Measurements from ENCODE around the gene RPS21. TPM values are rescaled to one million over a fixed set of nuclear protein-coding genes. Genes with fewer than 3 reads are reported as not detected.

The RPS21 gene
- total and polyA plus RNA-seq, 2 of the 4 experiments (the other 2 are of a cell fraction): 2,710 to 4,298 TPM

GRCh38 chr20:62420846-62421715, 34.2 kb downstream of the RPS21 start:
- POLR2A ChIA-PET (ENCODE audit: unreplicated experiment): no interaction called here
- dilution Hi-C loops (cut with HindIII; ENCODE audit: low sequenced_read_pairs, unreplicated experiment) (no loop called here), intact Hi-C loops (cut with micrococcal nuclease) (no loop called here), in situ Hi-C loops (cut with MboI; ENCODE audit: low sequenced_read_pairs) (no loop called here)
- Histone ChIP-seq H3K4me1 (ENCODE audit: control insufficient read depth, insufficient read depth, low read length) (no peaks in the 10 kb centered on the region), H3K4me2 (ENCODE audit: low read depth, low read length) (no peak overlapping the region), H2BK120ac (ENCODE audit: low read depth, low read length) (no peak overlapping the region), H2AFZ (replicated peaks; ENCODE audit: low read length, poor library complexity) (no peak overlapping the region), H3K4ac (ENCODE audit: low read depth, low read length) (no peak overlapping the region), H3K9me1 (ENCODE audit: insufficient read depth, low read length) (peaks cover 6% of the 10 kb centered on the region; the same call in 1 of the 2 replicates), H2AK9ac (replicated peaks; ENCODE audit: low read depth, low read length, poor library complexity) (no peak overlapping the region), H4K5ac (ENCODE audit: low read depth, low read length) (no peak overlapping the region), H3K23ac (ENCODE audit: low read depth, low read length) (no peak overlapping the region), H3K27ac (ENCODE audit: insufficient read depth, low read length) (no peak overlapping the region), H3K9ac (ENCODE audit: low read depth, low read length) (no peak overlapping the region), H4K8ac (ENCODE audit: low read depth in 2 of 2, low read length in 2 of 2) (no peak overlapping the region), H3K9me3 (ENCODE audit: control insufficient read depth, insufficient read depth, low read length) (no peaks in the 10 kb centered on the region), H3K4me3 (ENCODE audit: insufficient read depth, low read depth, low read length) (no peak overlapping the region), H4K91ac (ENCODE audit: insufficient read depth, low read depth, low read length) (no peak overlapping the region), H2AK5ac (ENCODE audit: low read depth, low read length) (no peak overlapping the region), H2BK20ac (ENCODE audit: low read depth, low read length) (no peak overlapping the region), H4K20me1 (ENCODE audit: insufficient read depth, low read length) (no peaks in the 10 kb centered on the region; the same call in 1 of the 2 replicates), H2BK5ac (ENCODE audit: low read depth, low read length, poor library complexity, severe bottlenecking) (no peak overlapping the region), H3K56ac (ENCODE audit: extremely low read depth, insufficient read depth, low read length) (no peak overlapping the region), H3K18ac (ENCODE audit: low read depth, low read length) (no peak overlapping the region), H2BK15ac (ENCODE audit: low read depth, low read length) (no peak overlapping the region), H3K14ac (replicated peaks; ENCODE audit: low read depth, low read length) (no peak overlapping the region), H3K27me3 (ENCODE audit: control insufficient read depth, insufficient read depth, low read length) (peaks cover 14% of the 10 kb centered on the region; the same call in 1 of the 2 replicates), H3K79me1 (ENCODE audit: low read depth in 1 of 2, low read length in 2 of 2) (no peaks in the 10 kb centered on the region), H3K36me3 (ENCODE audit: control insufficient read depth, insufficient read depth, low read length) (no peaks in the 10 kb centered on the region)
- CTCF ChIA-PET: no interaction called here
- no peak for ATAC-seq (ENCODE audit: low read depth)
- TF ChIP-seq RCOR1 (IDR thresholded peaks at IDR 0.05; ENCODE audit: insufficient replicate concordance, low read length): no peak
- TF ChIP-seq CEBPB (IDR thresholded peaks at IDR 0.05; ENCODE audit: low read depth, low read length): no peak
- no peak for TF ChIP-seq ELK1 (IDR thresholded peaks at IDR 0.05; ENCODE audit: borderline replicate concordance, low read depth, low read length)
- TF ChIP-seq CTCF (conservative IDR thresholded peaks at IDR 0.05; ENCODE audit: low read depth, low read length): no peak
- no peak for TF ChIP-seq NFE2L2 (IDR thresholded peaks at IDR 0.05; ENCODE audit: low read depth, low read length)
- no peak for TF ChIP-seq CHD1 (IDR thresholded peaks at IDR 0.05; ENCODE audit: low read depth, low read length)
- TF ChIP-seq MAFK (IDR thresholded peaks at IDR 0.05; ENCODE audit: low read depth, low read length): no peak
- TF ChIP-seq POLR2A (IDR thresholded peaks at IDR 0.05; ENCODE audit: low read depth, low read length): no peak
- TF ChIP-seq RFX5 (IDR thresholded peaks at IDR 0.05; ENCODE audit: low read depth, low read length): no peak
- TF ChIP-seq MXI1 (IDR thresholded peaks at IDR 0.05; ENCODE audit: borderline replicate concordance, low read depth, low read length): no peak
- no peak for TF ChIP-seq BHLHE40 (IDR thresholded peaks at IDR 0.05; ENCODE audit: low read depth, low read length)
- TF ChIP-seq FOS (IDR thresholded peaks at IDR 0.05; ENCODE audit: low read depth, low read length): no peak
- TF ChIP-seq USF2 (IDR thresholded peaks at IDR 0.05; ENCODE audit: low read depth, low read length): no peak
- BruUV-seq (replicated peaks): no TSS peak
- DNase-seq: no peak
- WGBS, 2 experiments (ENCODE audit: extremely low coverage in 2 of 2, insufficient read length in 1 of 2): 85% methylated on average over 7 of the region's 24 CpGs; no CpG with 5 or more reads in 1 of the 2 experiments

Measured in IMR-90 (cell line).